Astrocyte of the spinal cord (primary cell): ENCODE measurements around the gene GIPC2.

Source experiments
- DNase-seq: peaks from one replicate; pipeline ENCODE4 v3.0.0; 2011; ENCODE audit warnings: low read depth, low spot score
- H3K4me3 ChIP-seq: 2 replicates; pipeline ENCODE4 v1.5.1; 2011; ENCODE audit warnings: low read depth, mild to moderate bottlenecking, low read length, moderate library complexity
- CTCF ChIP-seq: IDR thresholded peaks from 2 replicates; pipeline ENCODE4 v1.5.1; 2012; ENCODE audit warnings: low read depth, mild to moderate bottlenecking, low read length, inconsistent platforms
- in situ Hi-C: cut with HindIII; loops from 2 replicates; pipeline ENCODE4 v1.10.0; 2017; ENCODE audit warnings: low sequenced_read_pairs

Gene GIPC2

GRCh38 chr1:78071696-78072095 is 25.9 kb downstream of the GIPC2 start:
- in situ Hi-C loops: no loop called here
- TF ChIP-seq CTCF: no peak
- DNase-seq: no peak
- H3K4me3 ChIP-seq: no peak overlapping the region

GRCh38 chr1:78072216-78072615 is 26.4 kb downstream of the GIPC2 start:
- no peak for DNase-seq
- no peak for TF ChIP-seq CTCF
- in situ Hi-C loops: no loop called here
- no peak overlapping the region for H3K4me3 ChIP-seq

GRCh38 chr1:78073441-78073840 is 27.7 kb downstream of the GIPC2 start:
- no peak overlapping the region for H3K4me3 ChIP-seq
- DNase-seq: no peak
- in situ Hi-C loops: no loop called here
- no peak for TF ChIP-seq CTCF

- TF ChIP-seq CTCF: no peak
These were observed 29.9 kb downstream of the GIPC2 start for GRCh38 chr1:78075621-78076020.

GRCh38 chr1:78078358-78078757 is 32.6 kb downstream of the GIPC2 start:
- no peak overlapping the region for H3K4me3 ChIP-seq
- no peak for TF ChIP-seq CTCF
- in situ Hi-C loops: no loop called here
- DNase-seq: no peak

More at GRCh38 chr1:78075621-78076020, 29.9 kb downstream of the GIPC2 start:
- in situ Hi-C loops: no loop called here
- DNase-seq: no peak
- no peak overlapping the region for H3K4me3 ChIP-seq

- H3K4me3 ChIP-seq: no peak overlapping the region
- peak; percentile 58 for DNase-seq
These were observed 33.8 kb downstream of the GIPC2 start for GRCh38 chr1:78079580-78079979.

More at GRCh38 chr1:78079580-78079979, 33.8 kb downstream of the GIPC2 start:
- no peak for TF ChIP-seq CTCF
- in situ Hi-C loops: no loop called here
